ENCODE results near the gene FAM241B. TPM values are rescaled to one million over a fixed set of nuclear protein-coding genes. Genes with fewer than 3 reads are reported as not detected.

FAM241B gene
- total RNA-seq, 1 donor from 2014 or later: 12.5 TPM

GRCh38 chr10:69618746-69619145, 11.3 kb upstream of the FAM241B start:
- peaks cover 4% of the 10 kb centered on the region for H3K36me3 Mint-ChIP-seq (ENCODE audit: low read depth)
- no peak overlapping the region for H3K27ac Mint-ChIP-seq (ENCODE audit: unreplicated experiment)
- no peak overlapping the region for H3K4me3 Mint-ChIP-seq
- no peak for TF ChIP-seq CTCF (conservative IDR thresholded peaks at IDR 0.05)
- peaks cover 5% of the 10 kb centered on the region for H3K9me3 Mint-ChIP-seq
- H3K4me1 Mint-ChIP-seq: peaks cover 5% of the 10 kb centered on the region
- peaks cover 21% of the 10 kb centered on the region for H3K27me3 Mint-ChIP-seq (ENCODE audit: low read depth)
- DNase-seq (ENCODE audit: low read depth, low spot score): no peak

- H3K4me1 Mint-ChIP-seq: peaks cover 5% of the 10 kb centered on the region
- no peak for TF ChIP-seq CTCF (conservative IDR thresholded peaks at IDR 0.05)
- H3K4me3 Mint-ChIP-seq: no peak overlapping the region
- peaks cover 6% of the 10 kb centered on the region for H3K9me3 Mint-ChIP-seq
- H3K36me3 Mint-ChIP-seq (ENCODE audit: low read depth): peaks cover 6% of the 10 kb centered on the region
- no peak for DNase-seq (ENCODE audit: low read depth, low spot score)
- no peak overlapping the region for H3K27ac Mint-ChIP-seq (ENCODE audit: unreplicated experiment)
- H3K27me3 Mint-ChIP-seq (ENCODE audit: low read depth): peaks cover 27% of the 10 kb centered on the region
Measured at GRCh38 chr10:69619626-69620025, 10.4 kb upstream of the FAM241B start.

- Mint-ChIP-seq H3K27ac (ENCODE audit: unreplicated experiment) (no peak overlapping the region), H3K27me3 (ENCODE audit: low read depth) (peaks cover 31% of the 10 kb centered on the region), H3K36me3 (ENCODE audit: low read depth) (peaks cover 6% of the 10 kb centered on the region), H3K9me3 (peaks cover 6% of the 10 kb centered on the region), H3K4me1 (peaks cover 5% of the 10 kb centered on the region), H3K4me3 (no peak overlapping the region)
- DNase-seq (ENCODE audit: low read depth, low spot score): no peak
- TF ChIP-seq CTCF (conservative IDR thresholded peaks at IDR 0.05): no peak
Measured at GRCh38 chr10:69620625-69621024, 9.4 kb upstream of the FAM241B start.

GRCh38 chr10:69624245-69624786, 5.7 kb upstream of the FAM241B start:
- Mint-ChIP-seq H3K9me3 (peaks cover 10% of the 10 kb centered on the region), H3K4me1 (peaks cover 5% of the 10 kb centered on the region), H3K36me3 (ENCODE audit: low read depth) (peaks cover 6% of the 10 kb centered on the region), H3K27ac (ENCODE audit: unreplicated experiment) (no peak overlapping the region), H3K27me3 (ENCODE audit: low read depth) (peaks cover 48% of the 10 kb centered on the region), H3K4me3 (no peak overlapping the region)
- TF ChIP-seq CTCF (conservative IDR thresholded peaks at IDR 0.05): no peak
- DNase-seq (ENCODE audit: low read depth, low spot score): no peak

GRCh38 chr10:69626826-69627225, 3.2 kb upstream of the FAM241B start:
- Mint-ChIP-seq H3K27me3 (ENCODE audit: low read depth) (peaks cover 55% of the 10 kb centered on the region), H3K4me3 (no peak overlapping the region), H3K4me1 (peaks cover 6% of the 10 kb centered on the region), H3K9me3 (peaks cover 10% of the 10 kb centered on the region), H3K27ac (ENCODE audit: unreplicated experiment) (no peak overlapping the region), H3K36me3 (ENCODE audit: low read depth) (peaks cover 6% of the 10 kb centered on the region)
- no peak for DNase-seq (ENCODE audit: low read depth, low spot score)
- no peak for TF ChIP-seq CTCF (conservative IDR thresholded peaks at IDR 0.05)
